ENCODE results near the gene SPTB.

The SPTB gene

DNA sequence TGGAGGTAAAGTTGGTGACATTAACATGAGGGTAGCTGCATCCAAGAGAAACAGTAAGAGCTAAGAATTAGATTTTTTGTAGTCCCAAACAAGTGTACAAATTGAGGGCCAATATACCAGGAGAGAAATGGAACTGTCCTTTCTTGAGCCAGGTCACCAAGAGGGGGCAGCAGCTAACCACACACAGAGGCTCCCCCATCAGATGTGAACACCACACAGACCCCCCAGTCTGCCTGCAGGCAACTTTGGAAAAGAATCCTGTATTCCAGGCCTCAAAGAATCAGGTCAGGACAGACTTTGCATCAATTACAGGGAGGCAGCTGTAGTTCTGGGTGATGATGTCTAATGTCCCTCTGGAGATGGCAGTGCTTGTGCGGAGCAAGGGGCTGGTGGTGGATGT is 77.9 kb downstream of the SPTB start:
- Mint-ChIP-seq H3K4me1 (no peaks in the 10 kb centered on the region), H3K36me3 (no peaks in the 10 kb centered on the region), H3K27ac (no peak overlapping the region), H3K9me3 (no peaks in the 10 kb centered on the region), H3K27me3 (peaks cover 25% of the 10 kb centered on the region), H3K4me3 (no peak overlapping the region)
- ATAC-seq = peak; percentile 3

DNA sequence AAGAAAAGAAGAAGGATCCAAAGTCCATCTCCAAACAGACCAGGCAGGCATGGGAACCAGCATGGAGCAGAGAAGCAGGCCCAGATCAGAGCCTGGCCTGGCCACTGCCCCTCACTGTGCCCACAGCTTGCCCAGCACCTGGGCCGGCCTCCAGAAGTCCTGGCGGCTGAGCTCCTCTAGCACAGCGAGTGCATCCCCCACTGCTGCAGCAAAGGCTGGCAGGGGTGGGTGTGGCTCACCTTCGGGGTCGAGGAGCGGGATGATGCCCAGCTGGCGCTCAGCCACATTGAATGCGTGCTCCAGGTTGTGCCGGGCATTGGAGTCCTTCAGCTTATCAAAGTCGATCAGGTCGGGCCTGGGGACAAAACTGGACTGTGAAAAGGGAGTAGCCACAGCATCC is 78.7 kb downstream of the SPTB start:
- Mint-ChIP-seq H3K4me3 (no peak overlapping the region), H3K36me3 (no peaks in the 10 kb centered on the region), H3K4me1 (no peaks in the 10 kb centered on the region), H3K27ac (no peak overlapping the region), H3K9me3 (no peaks in the 10 kb centered on the region), H3K27me3 (peaks cover 25% of the 10 kb centered on the region)
- no peak for ATAC-seq

DNA sequence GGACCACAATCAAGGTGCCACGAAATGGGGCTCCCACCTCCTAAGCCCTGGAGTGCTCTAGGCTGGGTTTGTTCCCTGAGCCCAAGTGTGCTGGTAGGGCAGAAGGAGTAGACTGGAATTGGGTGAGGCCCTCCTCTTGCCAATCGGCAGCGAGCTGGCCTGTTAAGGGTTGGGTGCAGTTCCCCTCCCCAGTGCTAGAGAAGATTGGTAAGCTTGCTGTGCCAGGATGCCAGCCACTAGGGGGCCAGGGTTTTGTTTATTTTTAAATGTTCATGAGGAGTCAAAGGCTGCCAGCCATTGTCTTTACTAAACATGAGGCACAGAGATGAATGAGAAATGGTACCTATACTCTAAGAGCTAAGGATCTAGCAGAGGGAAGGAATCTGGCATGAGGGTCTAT is 79.7 kb downstream of the SPTB start:
- no peak overlapping the region for H3K27ac Mint-ChIP-seq
- no peaks in the 10 kb centered on the region for H3K36me3 Mint-ChIP-seq
- H3K27me3 Mint-ChIP-seq = peaks cover 34% of the 10 kb centered on the region
- no peaks in the 10 kb centered on the region for H3K9me3 Mint-ChIP-seq
- no peaks in the 10 kb centered on the region for H3K4me1 Mint-ChIP-seq
- ATAC-seq = no peak
- no peak overlapping the region for H3K4me3 Mint-ChIP-seq

DNA sequence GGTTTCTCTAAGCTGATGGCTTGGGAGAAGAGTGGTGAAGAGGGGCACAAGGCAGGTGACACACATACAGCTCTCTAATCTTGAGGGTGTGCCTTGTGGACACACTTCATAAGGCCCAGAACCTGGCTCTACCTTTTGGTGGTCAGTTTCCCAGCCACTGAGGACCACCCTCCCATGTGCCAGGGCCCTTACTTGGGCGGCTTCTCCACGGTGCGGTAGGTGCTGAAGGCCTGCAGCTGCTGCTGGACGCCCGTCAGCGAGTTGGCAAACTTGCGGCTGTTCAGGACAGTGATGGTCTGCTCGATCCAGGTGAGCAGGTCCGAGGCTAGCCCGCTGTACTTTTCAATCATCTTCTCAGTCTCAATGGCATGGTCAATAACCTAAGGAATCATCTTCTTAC is 80.2 kb downstream of the SPTB start:
- H3K4me1 Mint-ChIP-seq = no peaks in the 10 kb centered on the region
- no peaks in the 10 kb centered on the region for H3K36me3 Mint-ChIP-seq
- ATAC-seq = no peak
- H3K9me3 Mint-ChIP-seq = no peaks in the 10 kb centered on the region
- H3K27me3 Mint-ChIP-seq = peaks cover 36% of the 10 kb centered on the region
- no peak overlapping the region for H3K27ac Mint-ChIP-seq
- no peak overlapping the region for H3K4me3 Mint-ChIP-seq

DNA sequence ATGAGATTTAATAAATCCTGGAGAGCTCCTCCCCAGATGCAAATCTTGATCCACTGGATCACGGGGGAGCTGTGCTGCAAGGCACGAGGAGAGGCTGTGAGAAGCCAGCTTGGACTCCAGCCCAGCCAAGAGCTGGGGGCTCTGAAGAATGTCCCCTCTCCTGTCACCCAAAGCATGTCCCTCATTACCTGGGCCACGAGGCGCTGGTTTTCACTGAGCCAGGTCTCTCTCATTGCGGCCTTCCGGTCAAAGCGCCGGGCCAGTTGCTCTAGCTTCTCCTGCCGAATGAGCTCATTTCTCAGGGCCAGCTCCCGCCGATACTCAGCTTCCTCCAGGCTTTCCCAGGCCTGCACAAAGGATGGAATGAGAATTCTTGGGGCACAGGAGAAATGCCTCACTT is 83.3 kb downstream of the SPTB start:
- Mint-ChIP-seq H3K27ac (no peak overlapping the region), H3K4me1 (no peaks in the 10 kb centered on the region), H3K27me3 (peaks cover 47% of the 10 kb centered on the region), H3K36me3 (no peaks in the 10 kb centered on the region), H3K4me3 (no peak overlapping the region), H3K9me3 (no peaks in the 10 kb centered on the region)
- ATAC-seq = no peak

DNA sequence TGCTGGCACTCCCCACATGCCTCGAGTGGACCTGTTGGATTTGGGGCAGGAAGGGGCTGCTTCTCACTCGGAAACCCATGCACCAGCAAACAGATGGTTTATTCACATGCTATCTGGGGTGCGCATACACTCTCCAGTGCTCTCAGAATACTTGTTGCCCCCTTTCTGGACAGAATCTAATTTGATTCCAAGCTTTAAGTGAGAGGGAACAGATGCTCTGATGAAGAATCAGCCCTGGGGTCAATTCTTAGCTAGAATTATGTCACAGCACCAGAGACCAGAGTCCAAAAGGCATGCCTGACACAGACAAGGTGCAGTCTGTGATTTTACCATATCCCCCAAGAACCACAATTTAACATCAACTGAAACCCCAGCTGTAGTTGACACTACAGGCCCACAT is 83.8 kb downstream of the SPTB start:
- Mint-ChIP-seq H3K9me3 (no peaks in the 10 kb centered on the region), H3K4me3 (no peak overlapping the region), H3K36me3 (no peaks in the 10 kb centered on the region), H3K4me1 (no peaks in the 10 kb centered on the region), H3K27me3 (peaks cover 43% of the 10 kb centered on the region), H3K27ac (no peak overlapping the region)
- no peak for ATAC-seq

DNA sequence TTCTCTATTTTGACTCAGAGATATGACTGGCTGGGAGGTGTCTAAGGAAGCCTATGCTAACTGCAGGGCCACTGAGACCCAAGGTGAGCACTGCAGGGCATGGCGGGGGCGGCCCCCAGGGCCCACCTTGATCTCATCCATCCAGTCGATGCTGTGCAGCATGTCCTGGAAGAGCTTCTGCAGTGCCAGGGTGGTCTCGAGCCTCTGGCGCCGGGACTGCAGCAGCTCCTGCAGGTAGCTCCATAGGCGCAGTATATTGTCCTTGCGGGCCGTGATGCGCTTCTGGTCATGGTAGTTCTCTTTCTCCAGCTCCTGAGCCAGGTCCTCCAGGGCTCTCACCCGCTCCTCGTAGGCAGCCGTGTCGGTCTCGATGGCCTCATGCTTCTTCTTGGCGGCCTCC is 84.5 kb downstream of the SPTB start:
- ATAC-seq = no peak
- H3K27me3 Mint-ChIP-seq = peaks cover 36% of the 10 kb centered on the region

DNA sequence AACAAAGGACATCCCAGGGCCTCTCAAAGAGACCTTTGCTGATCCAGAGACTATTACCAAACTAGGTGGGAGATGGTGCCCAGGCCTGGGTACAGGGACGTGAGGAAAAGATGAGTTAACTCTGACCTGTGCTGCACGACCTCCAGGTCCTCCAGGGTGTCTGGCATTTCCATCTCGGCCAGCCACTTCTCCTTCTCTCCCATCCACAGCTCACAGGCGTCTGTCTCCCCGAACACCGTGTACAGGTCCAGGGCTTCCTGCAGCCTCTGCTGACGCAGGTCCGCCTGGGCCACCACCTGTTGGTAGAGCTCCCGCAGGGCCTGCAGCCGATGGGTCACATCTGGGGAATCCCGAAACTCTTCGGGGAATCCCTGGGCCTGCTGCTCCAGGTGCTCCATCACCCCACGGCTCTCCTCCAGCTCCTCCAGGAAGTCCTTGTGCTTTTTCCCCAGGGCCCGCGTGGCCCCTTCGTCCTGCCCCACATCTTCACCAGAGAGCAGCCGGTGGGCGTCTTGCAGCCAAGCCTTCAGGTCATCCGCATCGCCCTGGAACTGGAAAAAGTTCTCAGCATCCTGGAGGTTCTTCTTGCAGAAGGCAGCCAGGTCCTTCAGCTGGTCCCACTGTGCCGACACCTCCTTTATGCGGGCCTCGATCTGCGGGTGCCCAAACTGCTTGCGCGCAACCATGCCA is 86.7 kb downstream of the SPTB start:
- no peaks in the 10 kb centered on the region for H3K9me3 Mint-ChIP-seq
- no peak overlapping the region for H3K4me3 Mint-ChIP-seq
- H3K27ac Mint-ChIP-seq = no peak overlapping the region
- ATAC-seq = no peak
- peaks cover 25% of the 10 kb centered on the region for H3K27me3 Mint-ChIP-seq
- H3K4me1 Mint-ChIP-seq = no peaks in the 10 kb centered on the region
- no peaks in the 10 kb centered on the region for H3K36me3 Mint-ChIP-seq

More for the DNA sequence above, 84.5 kb downstream of the SPTB start:
- no peak overlapping the region for H3K27ac Mint-ChIP-seq
- H3K4me1 Mint-ChIP-seq = no peaks in the 10 kb centered on the region
- no peaks in the 10 kb centered on the region for H3K9me3 Mint-ChIP-seq
- H3K36me3 Mint-ChIP-seq = no peaks in the 10 kb centered on the region
- no peak overlapping the region for H3K4me3 Mint-ChIP-seq

DNA sequence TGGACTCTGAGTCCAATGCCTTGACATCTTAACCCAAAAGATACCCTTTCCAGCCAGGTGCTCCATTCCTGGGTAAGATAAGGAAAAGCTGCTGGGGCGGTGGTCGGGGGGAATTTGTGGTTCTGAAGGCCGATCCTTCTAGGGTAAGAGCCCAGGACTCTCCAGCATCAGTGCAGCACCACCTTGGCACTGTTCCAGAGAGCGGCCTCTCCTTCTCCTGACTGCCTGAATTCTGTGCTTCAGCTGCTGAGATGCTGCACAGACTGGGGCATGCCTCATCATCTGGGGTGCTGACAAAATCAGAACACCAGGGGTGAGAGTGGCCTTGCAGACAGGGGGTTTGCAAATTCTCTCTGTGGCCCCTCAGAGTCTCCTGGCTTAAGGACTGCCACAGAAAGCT is 87.5 kb downstream of the SPTB start:
- Mint-ChIP-seq H3K4me3 (no peak overlapping the region), H3K4me1 (no peaks in the 10 kb centered on the region), H3K36me3 (no peaks in the 10 kb centered on the region), H3K27me3 (peaks cover 33% of the 10 kb centered on the region), H3K27ac (no peak overlapping the region), H3K9me3 (no peaks in the 10 kb centered on the region)
- ATAC-seq = no peak

DNA sequence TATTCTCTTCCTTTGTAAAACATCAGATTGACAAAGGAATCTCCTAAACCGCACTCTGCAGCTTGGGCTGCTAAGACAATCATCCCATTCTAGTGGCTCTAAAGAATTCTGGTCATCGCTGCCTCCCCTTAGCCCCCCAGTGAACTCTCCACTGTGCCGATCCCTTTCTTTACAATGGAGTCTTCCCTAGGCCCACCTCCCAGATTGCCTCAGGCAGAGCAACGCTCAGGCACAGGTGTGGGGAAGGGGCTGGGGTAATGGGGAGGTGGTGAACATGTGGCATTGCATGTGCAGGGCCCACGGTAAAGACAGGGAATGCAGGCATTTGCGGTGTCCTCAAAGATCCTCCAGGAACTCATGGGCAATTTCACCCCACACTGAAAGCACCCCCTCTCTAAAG is 89.2 kb downstream of the SPTB start:
- Mint-ChIP-seq H3K27ac (no peak overlapping the region), H3K9me3 (no peaks in the 10 kb centered on the region), H3K27me3 (peaks cover 37% of the 10 kb centered on the region), H3K4me3 (no peak overlapping the region), H3K4me1 (no peaks in the 10 kb centered on the region), H3K36me3 (no peaks in the 10 kb centered on the region)
- no peak for ATAC-seq

DNA sequence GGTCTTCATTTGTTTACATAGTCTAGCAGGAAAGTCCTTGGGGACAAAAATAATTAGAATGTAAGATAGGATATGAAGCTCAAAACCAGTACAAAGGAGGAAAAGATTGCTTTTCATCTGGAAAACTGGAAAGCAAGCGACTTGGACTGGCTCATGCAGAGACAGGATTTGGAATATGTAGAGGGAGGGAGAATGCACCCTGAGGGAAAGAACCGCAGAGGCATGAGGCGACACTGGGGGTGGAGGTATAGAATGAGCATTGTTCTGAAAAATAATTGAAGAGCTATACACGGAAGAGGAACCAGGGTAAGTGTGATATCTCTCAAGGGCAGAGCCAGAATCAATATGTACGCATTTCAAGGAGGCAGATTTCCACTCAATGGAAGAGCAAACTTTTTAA is 90.0 kb downstream of the SPTB start:
- ATAC-seq = no peak
- H3K27ac Mint-ChIP-seq = no peak overlapping the region
- H3K4me3 Mint-ChIP-seq = no peak overlapping the region

DNA sequence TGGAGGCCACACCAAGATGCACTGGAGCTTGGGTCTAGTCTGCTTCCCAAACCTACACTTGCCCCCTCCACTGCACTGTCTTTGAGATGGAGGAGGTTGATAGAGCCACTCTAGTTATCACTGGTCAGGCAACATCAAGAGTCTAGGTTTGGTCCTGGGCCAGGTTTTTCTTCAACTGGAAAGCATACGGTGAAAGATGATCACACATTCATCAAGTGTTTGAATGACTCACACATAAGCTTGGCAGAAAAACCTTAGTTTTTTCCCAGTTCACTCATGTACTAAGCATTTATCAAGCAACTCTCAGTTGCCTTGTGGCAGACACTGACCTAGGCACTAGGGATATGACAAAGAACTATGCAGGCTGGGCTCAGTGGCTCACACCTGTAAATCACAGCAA is 91.0 kb downstream of the SPTB start:
- H3K27ac Mint-ChIP-seq = no peak overlapping the region
- H3K36me3 Mint-ChIP-seq = no peaks in the 10 kb centered on the region
- H3K4me3 Mint-ChIP-seq = no peak overlapping the region
- no peaks in the 10 kb centered on the region for H3K9me3 Mint-ChIP-seq
- peaks cover 28% of the 10 kb centered on the region for H3K27me3 Mint-ChIP-seq
- H3K4me1 Mint-ChIP-seq = no peaks in the 10 kb centered on the region
- no peak for ATAC-seq

More for the DNA sequence above, 90.0 kb downstream of the SPTB start:
- H3K36me3 Mint-ChIP-seq = no peaks in the 10 kb centered on the region
- no peaks in the 10 kb centered on the region for H3K9me3 Mint-ChIP-seq
- H3K27me3 Mint-ChIP-seq = peaks cover 31% of the 10 kb centered on the region
- no peaks in the 10 kb centered on the region for H3K4me1 Mint-ChIP-seq

DNA sequence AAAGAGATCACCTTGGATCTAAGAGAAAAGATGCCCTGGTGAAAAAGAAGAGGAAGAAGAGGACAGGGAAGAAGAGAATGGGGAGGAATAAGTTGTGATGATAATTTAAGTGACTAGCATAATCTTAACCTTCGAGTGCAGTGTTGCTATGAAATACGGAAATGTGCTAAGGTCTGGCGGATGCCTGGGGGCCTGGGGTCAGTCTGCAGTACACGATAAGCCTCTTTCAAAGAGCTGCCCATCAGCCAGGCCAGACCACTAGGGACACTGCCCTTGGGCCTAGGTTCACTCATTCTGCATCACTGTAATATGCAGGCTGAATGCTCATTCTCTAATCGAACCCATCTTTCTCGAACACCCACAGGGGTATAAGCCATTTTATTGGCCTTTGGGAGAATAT is 92.1 kb downstream of the SPTB start:
- Mint-ChIP-seq H3K9me3 (no peaks in the 10 kb centered on the region), H3K27ac (no peak overlapping the region), H3K36me3 (no peaks in the 10 kb centered on the region), H3K4me3 (no peak overlapping the region), H3K27me3 (peaks cover 19% of the 10 kb centered on the region), H3K4me1 (no peaks in the 10 kb centered on the region)
- ATAC-seq = no peak

DNA sequence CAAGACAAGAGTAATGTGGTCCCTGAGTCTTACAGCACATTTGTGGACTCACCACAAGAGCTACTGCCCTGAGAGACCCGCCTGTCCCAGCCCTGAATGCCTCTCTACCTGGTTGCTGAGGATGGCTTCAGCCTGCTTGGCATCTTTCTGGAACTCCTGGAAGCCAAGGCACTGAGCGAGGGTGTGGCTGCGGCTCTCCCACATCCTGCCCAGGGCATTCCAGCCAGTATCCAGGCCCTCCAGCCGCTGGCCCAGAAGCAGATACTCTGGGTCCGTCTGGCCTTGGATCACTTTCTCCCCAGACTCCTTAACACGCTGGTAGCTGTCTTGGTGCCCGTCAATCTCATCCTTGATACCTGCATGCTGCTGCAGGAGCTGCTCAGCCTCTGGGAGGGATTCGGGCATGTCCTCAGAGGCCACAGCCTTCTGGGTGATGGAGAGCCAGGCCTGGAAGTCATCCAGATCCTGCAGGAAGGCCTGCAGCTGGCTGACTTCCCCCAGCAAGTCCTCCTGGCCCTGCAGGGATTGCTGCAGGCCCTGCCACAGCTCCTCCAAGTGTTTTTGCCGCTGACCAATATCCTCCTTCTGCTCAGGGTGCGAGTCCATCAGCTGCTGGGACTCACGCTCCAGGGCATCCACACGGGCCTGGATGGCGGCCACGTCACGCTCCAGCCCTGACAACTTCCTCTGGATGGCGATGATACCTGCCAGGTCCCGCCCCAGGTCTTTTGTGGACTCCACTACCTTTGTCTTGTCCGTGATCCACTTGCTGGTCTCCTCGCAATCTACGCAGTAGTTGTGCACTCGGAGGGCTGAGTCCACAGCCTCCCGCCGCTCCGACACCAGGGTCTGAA is 93.2 kb downstream of the SPTB start:
- Mint-ChIP-seq H3K4me3 (no peak overlapping the region), H3K9me3 (no peaks in the 10 kb centered on the region), H3K4me1 (no peaks in the 10 kb centered on the region), H3K36me3 (no peaks in the 10 kb centered on the region), H3K27me3 (peaks cover 19% of the 10 kb centered on the region), H3K27ac (no peak overlapping the region)
- no peak for ATAC-seq

DNA sequence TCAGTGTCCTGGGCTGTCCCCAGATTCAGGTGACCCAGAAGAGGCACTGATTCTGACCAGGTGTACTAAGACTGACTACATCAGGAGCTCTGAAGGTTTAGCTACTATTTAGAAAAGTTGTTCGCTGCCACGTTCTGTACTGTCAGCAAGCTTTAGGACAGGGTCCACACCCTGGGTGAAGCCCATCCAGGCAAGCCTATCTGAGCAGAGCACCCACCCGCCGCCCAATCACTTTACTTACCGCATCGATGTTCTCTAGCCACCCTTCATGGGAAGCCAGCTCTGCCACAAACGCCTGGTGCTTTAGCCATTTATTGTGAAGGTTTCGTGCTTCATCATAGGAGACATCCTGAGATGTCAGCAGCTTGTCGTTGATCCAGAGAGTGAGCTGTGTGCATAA is 95.7 kb downstream of the SPTB start:
- Mint-ChIP-seq H3K4me1 (no peaks in the 10 kb centered on the region), H3K27ac (no peak overlapping the region)
- no peak for ATAC-seq

DNA sequence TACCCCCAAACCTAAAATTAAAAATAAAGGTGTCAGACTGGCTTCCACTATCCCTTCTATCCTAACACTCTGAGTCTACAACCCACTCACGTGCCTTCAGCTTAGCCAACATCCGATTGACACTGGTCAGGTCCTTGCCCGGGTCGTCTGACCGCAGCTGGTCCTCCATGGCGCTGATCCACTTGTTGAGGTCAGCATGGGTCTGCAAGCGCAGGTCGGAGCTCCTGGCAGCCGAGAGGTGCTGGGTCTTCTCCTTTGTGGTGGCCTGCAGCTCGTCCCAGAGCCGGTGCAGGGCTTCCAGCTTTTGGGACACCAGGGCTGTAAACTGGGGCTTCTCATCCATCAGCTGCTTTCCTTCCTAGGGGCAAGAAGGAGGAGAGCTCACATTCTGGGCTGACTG is 97.5 kb downstream of the SPTB start:
- H3K4me1 Mint-ChIP-seq = no peaks in the 10 kb centered on the region
- H3K9me3 Mint-ChIP-seq = no peaks in the 10 kb centered on the region
- H3K4me3 Mint-ChIP-seq = no peak overlapping the region
- peaks cover 8% of the 10 kb centered on the region for H3K27me3 Mint-ChIP-seq
- no peaks in the 10 kb centered on the region for H3K36me3 Mint-ChIP-seq
- no peak overlapping the region for H3K27ac Mint-ChIP-seq
- no peak for ATAC-seq

More for the DNA sequence above, 95.7 kb downstream of the SPTB start:
- Mint-ChIP-seq H3K27me3 (peaks cover 19% of the 10 kb centered on the region), H3K4me3 (no peak overlapping the region), H3K9me3 (no peaks in the 10 kb centered on the region), H3K36me3 (no peaks in the 10 kb centered on the region)

All from stimulated activated memory B cell treated with anti-CD40 and anti-IgM and Interleukin-4, amounts not matched to agents 10 μg/mL and 1 μg/mL and 100 μg/mL, for 72 hours (primary cell).